ENCODE results near the gene LDHAL6A.

LDHAL6A gene

DNA sequence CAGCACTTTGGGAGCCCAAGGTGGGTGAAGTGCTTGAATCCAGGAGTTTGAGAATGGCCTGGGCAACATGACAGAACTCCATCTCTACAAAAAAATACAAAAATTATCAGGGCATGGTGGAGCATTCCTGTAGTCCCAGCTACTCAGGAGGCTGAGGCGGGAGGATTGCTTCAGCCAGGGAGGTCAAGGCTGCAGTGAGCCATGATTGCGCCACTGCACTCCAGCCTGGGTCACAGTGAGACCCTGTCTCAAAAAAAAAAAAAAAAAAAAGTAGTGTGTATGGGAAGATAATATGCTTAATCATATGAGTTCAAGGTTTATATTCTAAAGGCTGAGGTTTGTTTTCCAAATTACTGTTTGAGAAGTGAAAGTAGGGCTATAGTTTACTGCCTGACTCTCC lies 10.7 kb downstream of the LDHAL6A start:
- Histone ChIP-seq H3K27me3 (ENCODE audit: insufficient read depth, insufficient read length) (no peaks in the 10 kb centered on the region), H3K36me3 (ENCODE audit: insufficient read depth, insufficient read length, low read length) (no peaks in the 10 kb centered on the region)

DNA sequence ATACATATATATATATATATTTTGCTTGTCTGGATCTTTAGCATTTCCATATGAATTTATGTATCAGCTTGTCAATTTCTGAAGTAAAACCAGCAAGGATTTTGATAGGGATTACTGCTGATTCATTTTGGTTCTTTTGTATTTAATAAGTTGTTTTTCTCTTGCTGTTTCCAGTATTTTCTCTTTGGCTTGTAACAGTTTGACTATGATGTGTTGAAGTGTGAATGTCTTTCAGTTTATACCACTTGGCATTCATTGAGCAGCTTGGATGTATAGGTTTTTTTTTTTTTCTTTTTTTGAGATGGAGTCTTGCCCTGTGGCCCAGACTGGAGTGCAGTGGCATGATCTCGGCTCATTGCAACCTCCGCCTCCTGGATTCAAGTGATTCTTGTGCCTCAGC lies 12.4 kb downstream of the LDHAL6A start:
- Histone ChIP-seq H3K36me3 (ENCODE audit: insufficient read depth, insufficient read length, low read length) (no peaks in the 10 kb centered on the region), H3K4me1 (ENCODE audit: insufficient read depth, insufficient read length) (no peaks in the 10 kb centered on the region), H3K9me3 (ENCODE audit: insufficient read depth, low read length) (no peaks in the 10 kb centered on the region), H3K27me3 (ENCODE audit: insufficient read depth, insufficient read length) (no peaks in the 10 kb centered on the region), H3K9ac (ENCODE audit: insufficient read length, low read depth) (no peak overlapping the region), H3K4me3 (ENCODE audit: insufficient read length, low read depth) (no peak overlapping the region)
- no peak for TF ChIP-seq SUZ12 (IDR thresholded peaks at IDR 0.05; ENCODE audit: extremely low read depth, insufficient read depth, insufficient read length)
- no peak for TF ChIP-seq YY1 (IDR thresholded peaks at IDR 0.05; ENCODE audit: insufficient read depth, insufficient read length)
- TF ChIP-seq ZNF274 (IDR thresholded peaks at IDR 0.05; ENCODE audit: low read depth, low read length), result no peak
- no peak for DNase-seq (ENCODE audit: low read depth, low spot score)

More for the DNA sequence above, 10.7 kb downstream of the LDHAL6A start:
- no peaks in the 10 kb centered on the region for H3K4me1 ChIP-seq (ENCODE audit: insufficient read depth, insufficient read length)
- no peak overlapping the region for H3K4me3 ChIP-seq (ENCODE audit: insufficient read length, low read depth)
- no peak for TF ChIP-seq YY1 (IDR thresholded peaks at IDR 0.05; ENCODE audit: insufficient read depth, insufficient read length)
- TF ChIP-seq ZNF274 (IDR thresholded peaks at IDR 0.05; ENCODE audit: low read depth, low read length), result no peak
- TF ChIP-seq SUZ12 (IDR thresholded peaks at IDR 0.05; ENCODE audit: extremely low read depth, insufficient read depth, insufficient read length), result no peak
- H3K9ac ChIP-seq (ENCODE audit: insufficient read length, low read depth), result no peak overlapping the region
- DNase-seq (ENCODE audit: low read depth, low spot score), result no peak
- H3K9me3 ChIP-seq (ENCODE audit: insufficient read depth, low read length), result no peaks in the 10 kb centered on the region

DNA sequence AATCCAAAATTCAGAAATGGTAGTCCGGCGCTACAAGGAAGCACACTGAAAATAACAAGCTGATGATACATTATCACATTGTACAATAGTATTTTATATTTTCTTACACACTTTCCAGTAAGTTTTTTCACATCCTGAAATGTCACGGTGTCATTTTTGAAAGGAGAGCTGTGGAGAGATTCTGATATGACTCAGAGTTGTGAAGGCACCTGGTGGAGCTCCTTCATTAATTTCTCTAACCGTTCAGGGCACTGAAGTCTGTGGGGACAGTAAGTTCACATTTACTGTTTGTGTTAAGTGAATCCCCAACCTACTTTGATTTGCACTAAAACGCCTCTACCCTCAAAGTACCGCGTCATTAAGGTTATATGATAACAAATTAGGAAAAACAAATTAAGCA lies 13.3 kb downstream of the LDHAL6A start:
- no peak for DNase-seq (ENCODE audit: low read depth, low spot score)
- TF ChIP-seq SUZ12 (IDR thresholded peaks at IDR 0.05; ENCODE audit: extremely low read depth, insufficient read depth, insufficient read length) (no peak), ZNF274 (IDR thresholded peaks at IDR 0.05; ENCODE audit: low read depth, low read length) (no peak), YY1 (IDR thresholded peaks at IDR 0.05; ENCODE audit: insufficient read depth, insufficient read length) (no peak)

DNA sequence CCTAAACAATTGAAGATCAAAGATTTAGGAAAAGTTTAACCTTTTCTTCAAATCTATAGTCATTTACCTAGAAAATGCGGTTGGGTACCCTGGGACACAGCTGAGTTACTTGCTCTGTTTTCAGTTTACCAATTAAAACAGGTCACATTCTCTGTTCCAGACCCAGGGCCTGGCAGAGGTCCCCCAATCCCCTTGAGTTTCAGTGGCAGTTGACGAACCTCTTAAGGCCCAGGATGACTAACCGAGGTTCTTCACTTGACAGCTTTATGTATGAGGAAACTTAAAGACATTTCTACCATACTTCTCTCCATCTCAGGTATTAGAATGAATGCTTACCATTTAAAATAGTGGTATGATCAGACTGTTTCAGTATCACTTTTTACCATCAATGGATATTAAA lies 16.3 kb downstream of the LDHAL6A start:
- H3K9me3 ChIP-seq (ENCODE audit: insufficient read depth, low read length), result no peaks in the 10 kb centered on the region
- H3K9ac ChIP-seq (ENCODE audit: insufficient read length, low read depth), result no peak overlapping the region
- H3K4me1 ChIP-seq (ENCODE audit: insufficient read depth, insufficient read length), result no peaks in the 10 kb centered on the region
- TF ChIP-seq YY1 (IDR thresholded peaks at IDR 0.05; ENCODE audit: insufficient read depth, insufficient read length) (no peak), ZNF274 (IDR thresholded peaks at IDR 0.05; ENCODE audit: low read depth, low read length) (no peak), SUZ12 (IDR thresholded peaks at IDR 0.05; ENCODE audit: extremely low read depth, insufficient read depth, insufficient read length) (no peak)
- no peak overlapping the region for H3K4me3 ChIP-seq (ENCODE audit: insufficient read length, low read depth)
- DNase-seq (ENCODE audit: low read depth, low spot score), result no peak
- H3K27me3 ChIP-seq (ENCODE audit: insufficient read depth, insufficient read length), result no peaks in the 10 kb centered on the region
- peaks cover 3% of the 10 kb centered on the region for H3K36me3 ChIP-seq (ENCODE audit: insufficient read depth, insufficient read length, low read length)

More for the DNA sequence above, 13.3 kb downstream of the LDHAL6A start:
- Histone ChIP-seq H3K27me3 (ENCODE audit: insufficient read depth, insufficient read length) (no peaks in the 10 kb centered on the region), H3K9me3 (ENCODE audit: insufficient read depth, low read length) (no peaks in the 10 kb centered on the region), H3K36me3 (ENCODE audit: insufficient read depth, insufficient read length, low read length) (no peaks in the 10 kb centered on the region), H3K4me3 (ENCODE audit: insufficient read length, low read depth) (no peak overlapping the region), H3K4me1 (ENCODE audit: insufficient read depth, insufficient read length) (no peaks in the 10 kb centered on the region), H3K9ac (ENCODE audit: insufficient read length, low read depth) (no peak overlapping the region)

DNA sequence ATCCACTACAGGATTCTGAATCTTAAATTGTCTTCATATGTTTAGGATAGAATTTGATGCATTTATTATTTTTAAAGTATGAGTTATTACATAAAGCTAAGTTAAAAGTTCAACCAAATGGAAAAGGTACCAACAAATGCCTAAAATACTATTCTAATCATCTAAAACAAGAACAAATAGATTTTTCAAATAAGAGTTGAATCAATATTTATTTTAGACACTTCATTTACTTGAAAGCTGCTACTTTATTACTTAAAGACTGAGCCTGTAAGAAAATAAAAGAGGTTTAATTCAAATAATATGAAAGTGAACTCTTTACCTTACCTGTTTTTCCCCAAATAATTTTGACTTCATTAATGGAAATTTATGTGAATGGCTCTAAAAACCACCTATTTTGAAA lies 16.9 kb downstream of the LDHAL6A start:
- no peaks in the 10 kb centered on the region for H3K9me3 ChIP-seq (ENCODE audit: insufficient read depth, low read length)
- H3K36me3 ChIP-seq (ENCODE audit: insufficient read depth, insufficient read length, low read length), result peaks cover 6% of the 10 kb centered on the region
- no peak for DNase-seq (ENCODE audit: low read depth, low spot score)
- no peaks in the 10 kb centered on the region for H3K4me1 ChIP-seq (ENCODE audit: insufficient read depth, insufficient read length)
- H3K27me3 ChIP-seq (ENCODE audit: insufficient read depth, insufficient read length), result no peaks in the 10 kb centered on the region
- TF ChIP-seq SUZ12 (IDR thresholded peaks at IDR 0.05; ENCODE audit: extremely low read depth, insufficient read depth, insufficient read length) (no peak), ZNF274 (IDR thresholded peaks at IDR 0.05; ENCODE audit: low read depth, low read length) (no peak), YY1 (IDR thresholded peaks at IDR 0.05; ENCODE audit: insufficient read depth, insufficient read length) (no peak)
- no peak overlapping the region for H3K4me3 ChIP-seq (ENCODE audit: insufficient read length, low read depth)
- H3K9ac ChIP-seq (ENCODE audit: insufficient read length, low read depth), result no peak overlapping the region

DNA sequence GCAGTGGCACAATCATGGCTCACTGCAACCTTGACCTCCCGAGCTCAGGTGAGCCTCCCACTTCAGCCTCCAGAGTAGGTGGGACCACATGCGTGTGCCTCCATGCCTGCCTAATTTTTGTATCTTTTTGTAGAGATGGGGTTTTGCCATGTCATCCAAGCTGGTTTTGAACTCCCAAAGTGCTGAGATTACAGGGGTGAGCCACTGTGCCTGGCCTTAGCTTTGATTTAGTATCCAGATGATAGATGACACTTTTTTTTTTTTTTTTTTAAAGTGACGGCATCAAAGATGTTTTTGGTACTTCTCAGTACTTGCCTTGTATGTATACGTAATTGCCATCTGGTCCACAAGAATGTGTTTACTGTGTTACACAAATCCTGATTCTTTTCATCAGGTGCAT lies 23.4 kb downstream of the LDHAL6A start:
- H3K9me3 ChIP-seq (ENCODE audit: insufficient read depth, low read length), result no peaks in the 10 kb centered on the region
- H3K4me1 ChIP-seq (ENCODE audit: insufficient read depth, insufficient read length), result no peaks in the 10 kb centered on the region
- H3K27me3 ChIP-seq (ENCODE audit: insufficient read depth, insufficient read length), result no peaks in the 10 kb centered on the region
- no peak overlapping the region for H3K9ac ChIP-seq (ENCODE audit: insufficient read length, low read depth)
- peaks cover 68% of the 10 kb centered on the region for H3K36me3 ChIP-seq (ENCODE audit: insufficient read depth, insufficient read length, low read length)
- H3K4me3 ChIP-seq (ENCODE audit: insufficient read length, low read depth), result no peak overlapping the region
- TF ChIP-seq SUZ12 (IDR thresholded peaks at IDR 0.05; ENCODE audit: extremely low read depth, insufficient read depth, insufficient read length) (no peak), ZNF274 (IDR thresholded peaks at IDR 0.05; ENCODE audit: low read depth, low read length) (no peak), YY1 (IDR thresholded peaks at IDR 0.05; ENCODE audit: insufficient read depth, insufficient read length) (no peak)
- no peak for DNase-seq (ENCODE audit: low read depth, low spot score)

DNA sequence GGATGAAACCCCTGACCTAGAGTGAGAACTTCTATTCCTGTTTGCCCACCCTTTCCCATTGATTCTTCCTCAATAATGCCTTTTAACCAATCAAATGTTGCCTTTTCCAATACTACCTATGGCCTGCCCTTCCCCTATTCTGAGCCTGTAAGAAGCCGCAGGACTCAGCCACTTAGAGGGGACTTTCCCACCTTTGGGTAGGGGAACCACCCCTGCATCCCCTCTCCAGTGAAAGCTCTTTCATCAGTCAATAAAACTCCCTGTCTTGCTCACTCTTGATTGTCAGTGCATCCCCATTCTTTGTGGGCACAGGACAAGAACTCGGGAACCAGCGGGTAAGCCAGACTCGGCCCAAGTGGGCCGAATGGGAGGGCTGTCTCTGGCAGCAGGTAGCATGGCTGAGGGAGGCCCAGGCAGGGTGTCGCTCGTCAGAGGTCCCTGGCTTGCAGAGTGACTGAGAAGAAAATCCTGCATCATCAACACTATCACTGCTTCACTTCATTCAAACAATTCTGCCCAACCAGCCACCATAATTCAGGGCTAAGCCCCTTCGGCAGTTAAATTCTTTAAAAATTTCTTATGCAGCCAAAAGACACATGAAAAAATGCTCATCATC lies 30.4 kb downstream of the LDHAL6A start:
- no peaks in the 10 kb centered on the region for H3K9me3 ChIP-seq (ENCODE audit: insufficient read depth, low read length)
- no peak overlapping the region for H3K9ac ChIP-seq (ENCODE audit: insufficient read length, low read depth)
- H3K27me3 ChIP-seq (ENCODE audit: insufficient read depth, insufficient read length), result no peaks in the 10 kb centered on the region
- no peak for DNase-seq (ENCODE audit: low read depth, low spot score)
- peaks cover 53% of the 10 kb centered on the region for H3K36me3 ChIP-seq (ENCODE audit: insufficient read depth, insufficient read length, low read length)
- TF ChIP-seq YY1 (IDR thresholded peaks at IDR 0.05; ENCODE audit: insufficient read depth, insufficient read length) (no peak), ZNF274 (IDR thresholded peaks at IDR 0.05; ENCODE audit: low read depth, low read length) (no peak), SUZ12 (IDR thresholded peaks at IDR 0.05; ENCODE audit: extremely low read depth, insufficient read depth, insufficient read length) (no peak)
- no peaks in the 10 kb centered on the region for H3K4me1 ChIP-seq (ENCODE audit: insufficient read depth, insufficient read length)
- no peak overlapping the region for H3K4me3 ChIP-seq (ENCODE audit: insufficient read length, low read depth)

Measured in NT2/D1 (cell line).